ENCODE data around the gene NMNAT2. TPM values are rescaled to one million over a fixed set of nuclear protein-coding genes. Genes with fewer than 3 reads are reported as not detected.

Gene NMNAT2
- total RNA-seq, 1 experiment from 2014 or later = 0.39 TPM

DNA sequence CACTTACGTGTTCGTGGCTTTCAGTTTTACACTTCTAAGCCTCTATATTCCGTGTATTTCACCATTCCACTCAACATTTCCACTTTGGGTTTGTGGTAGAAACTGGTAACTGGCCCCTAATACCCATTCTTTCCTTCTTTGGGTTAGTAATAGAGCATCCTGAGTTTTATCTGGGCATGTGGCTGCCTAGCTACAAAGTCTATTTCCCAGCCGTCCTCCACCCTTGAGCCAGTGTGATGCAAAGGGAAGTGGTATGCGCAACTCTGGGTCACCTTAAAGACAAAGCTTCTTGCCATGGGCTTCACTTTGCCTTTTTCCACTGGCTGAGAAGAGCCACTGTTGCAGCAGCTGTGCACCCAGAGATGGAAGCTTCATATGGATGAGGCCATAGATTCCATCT lies 158.3 kb downstream of the NMNAT2 start:
- ChIA-PET CTCF (no interaction called here), POLR2A (no interaction called here)
- no peaks in the 10 kb centered on the region; the same call in none of the 2 replicates for H3K27me3 ChIP-seq (ENCODE audit: control insufficient read depth, insufficient read depth, low read length)
- H3K36me3 ChIP-seq (ENCODE audit: control insufficient read depth, insufficient read depth, low read length) = no peaks in the 10 kb centered on the region
- no TSS peak for BruUV-seq (replicated peaks)
- TF ChIP-seq, protein P1, sequence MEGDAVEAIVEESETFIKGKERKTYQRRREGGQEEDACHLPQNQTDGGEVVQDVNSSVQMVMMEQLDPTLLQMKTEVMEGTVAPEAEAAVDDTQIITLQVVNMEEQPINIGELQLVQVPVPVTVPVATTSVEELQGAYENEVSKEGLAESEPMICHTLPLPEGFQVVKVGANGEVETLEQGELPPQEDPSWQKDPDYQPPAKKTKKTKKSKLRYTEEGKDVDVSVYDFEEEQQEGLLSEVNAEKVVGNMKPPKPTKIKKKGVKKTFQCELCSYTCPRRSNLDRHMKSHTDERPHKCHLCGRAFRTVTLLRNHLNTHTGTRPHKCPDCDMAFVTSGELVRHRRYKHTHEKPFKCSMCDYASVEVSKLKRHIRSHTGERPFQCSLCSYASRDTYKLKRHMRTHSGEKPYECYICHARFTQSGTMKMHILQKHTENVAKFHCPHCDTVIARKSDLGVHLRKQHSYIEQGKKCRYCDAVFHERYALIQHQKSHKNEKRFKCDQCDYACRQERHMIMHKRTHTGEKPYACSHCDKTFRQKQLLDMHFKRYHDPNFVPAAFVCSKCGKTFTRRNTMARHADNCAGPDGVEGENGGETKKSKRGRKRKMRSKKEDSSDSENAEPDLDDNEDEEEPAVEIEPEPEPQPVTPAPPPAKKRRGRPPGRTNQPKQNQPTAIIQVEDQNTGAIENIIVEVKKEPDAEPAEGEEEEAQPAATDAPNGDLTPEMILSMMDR (IDR thresholded peaks at IDR 0.05) = no peak
- TF ChIP-seq SIN3A (IDR thresholded peaks at IDR 0.05; ENCODE audit: borderline replicate concordance, insufficient read depth, low read depth, low read length) (no peak), POLR2AphosphoS5 (IDR thresholded peaks at IDR 0.05; ENCODE audit: low read depth, low read length) (no peak), TCF7L2 (IDR thresholded peaks at IDR 0.05; ENCODE audit: low read depth, low read length) (no peak)
- TF ChIP-seq, protein P2, sequence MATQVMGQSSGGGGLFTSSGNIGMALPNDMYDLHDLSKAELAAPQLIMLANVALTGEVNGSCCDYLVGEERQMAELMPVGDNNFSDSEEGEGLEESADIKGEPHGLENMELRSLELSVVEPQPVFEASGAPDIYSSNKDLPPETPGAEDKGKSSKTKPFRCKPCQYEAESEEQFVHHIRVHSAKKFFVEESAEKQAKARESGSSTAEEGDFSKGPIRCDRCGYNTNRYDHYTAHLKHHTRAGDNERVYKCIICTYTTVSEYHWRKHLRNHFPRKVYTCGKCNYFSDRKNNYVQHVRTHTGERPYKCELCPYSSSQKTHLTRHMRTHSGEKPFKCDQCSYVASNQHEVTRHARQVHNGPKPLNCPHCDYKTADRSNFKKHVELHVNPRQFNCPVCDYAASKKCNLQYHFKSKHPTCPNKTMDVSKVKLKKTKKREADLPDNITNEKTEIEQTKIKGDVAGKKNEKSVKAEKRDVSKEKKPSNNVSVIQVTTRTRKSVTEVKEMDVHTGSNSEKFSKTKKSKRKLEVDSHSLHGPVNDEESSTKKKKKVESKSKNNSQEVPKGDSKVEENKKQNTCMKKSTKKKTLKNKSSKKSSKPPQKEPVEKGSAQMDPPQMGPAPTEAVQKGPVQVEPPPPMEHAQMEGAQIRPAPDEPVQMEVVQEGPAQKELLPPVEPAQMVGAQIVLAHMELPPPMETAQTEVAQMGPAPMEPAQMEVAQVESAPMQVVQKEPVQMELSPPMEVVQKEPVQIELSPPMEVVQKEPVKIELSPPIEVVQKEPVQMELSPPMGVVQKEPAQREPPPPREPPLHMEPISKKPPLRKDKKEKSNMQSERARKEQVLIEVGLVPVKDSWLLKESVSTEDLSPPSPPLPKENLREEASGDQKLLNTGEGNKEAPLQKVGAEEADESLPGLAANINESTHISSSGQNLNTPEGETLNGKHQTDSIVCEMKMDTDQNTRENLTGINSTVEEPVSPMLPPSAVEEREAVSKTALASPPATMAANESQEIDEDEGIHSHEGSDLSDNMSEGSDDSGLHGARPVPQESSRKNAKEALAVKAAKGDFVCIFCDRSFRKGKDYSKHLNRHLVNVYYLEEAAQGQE (IDR thresholded peaks at IDR 0.05; ENCODE audit: insufficient read depth in 1 of 2, low read depth in 2 of 2, low read length in 1 of 2) = no peak
- DNase-seq (ENCODE audit: low read depth, low spot score) (no peak), ATAC-seq (no peak)
- H3K9me3 ChIP-seq (ENCODE audit: control insufficient read depth, insufficient read depth, low read depth, low read length) = no peaks in the 10 kb centered on the region
- no peak overlapping the region for H3K27ac ChIP-seq (ENCODE audit: low read length)
- intact Hi-C loops (cut with micrococcal nuclease; ENCODE audit: unreplicated experiment) = no loop called here
- no peak overlapping the region for H3K4me3 ChIP-seq (ENCODE audit: low read depth in 2 of 2, low read length in 2 of 2)
- no peaks in the 10 kb centered on the region for H3K4me1 ChIP-seq (ENCODE audit: control insufficient read depth, insufficient read depth, low read length)
- in situ Hi-C loops (cut with HindIII; ENCODE audit: low pct_unique_long_range_greater_than_20kb, low sequenced_read_pairs) = no loop called here

DNA sequence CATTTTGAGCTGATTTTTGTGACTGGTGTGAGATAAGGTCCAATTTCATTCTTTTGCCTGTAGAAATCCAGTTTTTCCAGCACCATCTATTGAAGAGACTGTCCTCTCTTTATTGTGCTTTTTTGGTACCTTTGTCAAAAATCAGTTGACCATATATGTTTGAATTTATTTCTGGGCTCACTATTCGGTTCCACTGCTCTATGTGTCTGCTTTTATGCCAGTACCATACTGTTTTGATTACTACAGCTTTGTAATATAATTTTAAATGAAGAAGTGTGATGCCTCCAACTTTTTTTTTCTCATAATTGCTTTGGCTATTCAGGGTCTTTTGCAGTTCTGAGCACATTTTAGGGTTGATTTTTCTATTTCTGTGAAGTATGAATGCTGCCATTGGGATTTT lies 163.1 kb downstream of the NMNAT2 start:
- TF ChIP-seq SIN3A (IDR thresholded peaks at IDR 0.05; ENCODE audit: borderline replicate concordance, insufficient read depth, low read depth, low read length) = no peak
- TF ChIP-seq, protein P2 (IDR thresholded peaks at IDR 0.05; ENCODE audit: insufficient read depth in 1 of 2, low read depth in 2 of 2, low read length in 1 of 2) = no peak
- TF ChIP-seq, protein P1 (IDR thresholded peaks at IDR 0.05) = no peak
- TF ChIP-seq POLR2AphosphoS5 (IDR thresholded peaks at IDR 0.05; ENCODE audit: low read depth, low read length) = no peak
- TF ChIP-seq TCF7L2 (IDR thresholded peaks at IDR 0.05; ENCODE audit: low read depth, low read length) = no peak
- ATAC-seq = no peak
- Histone ChIP-seq H3K36me3 (ENCODE audit: control insufficient read depth, insufficient read depth, low read length) (no peaks in the 10 kb centered on the region), H3K27ac (ENCODE audit: low read length) (no peak overlapping the region), H3K9me3 (ENCODE audit: control insufficient read depth, insufficient read depth, low read depth, low read length) (no peaks in the 10 kb centered on the region), H3K4me3 (ENCODE audit: low read depth in 2 of 2, low read length in 2 of 2) (no peak overlapping the region), H3K27me3 (ENCODE audit: control insufficient read depth, insufficient read depth, low read length) (no peaks in the 10 kb centered on the region; the same call in 1 of the 2 replicates), H3K4me1 (ENCODE audit: control insufficient read depth, insufficient read depth, low read length) (no peaks in the 10 kb centered on the region)
- DNase-seq (ENCODE audit: low read depth, low spot score) = no peak
- POLR2A ChIA-PET = no interaction called here
- CTCF ChIA-PET = no interaction called here
- BruUV-seq (replicated peaks) = no TSS peak
- in situ Hi-C loops (cut with HindIII; ENCODE audit: low pct_unique_long_range_greater_than_20kb, low sequenced_read_pairs) (no loop called here), intact Hi-C loops (cut with micrococcal nuclease; ENCODE audit: unreplicated experiment) (no loop called here)

Measured in Panc1 (cell line).